Left renal cortex interstitium (tissue), 4 donors: ENCODE measurements around the gene FCHO1. TPM values are rescaled to one million over a fixed set of nuclear protein-coding genes. Genes with fewer than 3 reads are reported as not detected.
A peak's percentile ranks its signal among the peaks of the same experiment; 100 is the strongest.

Source experiments
- DNase-seq, 4 donors: peaks; one replicate each; pipeline ENCODE4 v3.0.0-alpha.2; 2013; ENCODE audit warnings: low read depth in 4 of 4, low spot score in 2 of 4, missing footprints in 1 of 4
- polyA plus RNA-seq, 4 donors: library from polyadenylated mRNA; unstranded; fragments of 120-200 nt; gene quantifications; one replicate each; pipeline ENCODE4 v1.2.1, GENCODE V29; 2013; ENCODE audit not compliant: insufficient read length in 4 of 4

The FCHO1 gene
- polyA plus RNA-seq, 4 donors = 1.3 to 3.3 (median 2.5) TPM

DNA sequence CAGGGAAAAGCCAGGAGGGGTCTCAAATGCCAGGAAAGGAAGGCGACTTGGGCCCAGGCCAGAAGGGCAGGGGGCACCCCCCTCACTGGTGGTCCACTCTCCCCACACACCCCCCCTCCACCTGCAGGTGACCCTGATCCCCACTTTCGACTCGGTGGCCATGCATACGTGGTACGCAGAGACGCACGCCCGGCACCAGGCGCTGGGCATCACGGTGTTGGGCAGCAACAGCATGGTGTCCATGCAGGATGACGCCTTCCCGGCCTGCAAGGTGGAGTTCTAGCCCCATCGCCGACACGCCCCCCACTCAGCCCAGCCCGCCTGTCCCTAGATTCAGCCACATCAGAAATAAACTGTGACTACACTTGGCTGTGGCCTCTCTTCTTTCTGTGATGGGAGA is 17.1 kb upstream of the FCHO1 start:
- DNase-seq = no peak

DNA sequence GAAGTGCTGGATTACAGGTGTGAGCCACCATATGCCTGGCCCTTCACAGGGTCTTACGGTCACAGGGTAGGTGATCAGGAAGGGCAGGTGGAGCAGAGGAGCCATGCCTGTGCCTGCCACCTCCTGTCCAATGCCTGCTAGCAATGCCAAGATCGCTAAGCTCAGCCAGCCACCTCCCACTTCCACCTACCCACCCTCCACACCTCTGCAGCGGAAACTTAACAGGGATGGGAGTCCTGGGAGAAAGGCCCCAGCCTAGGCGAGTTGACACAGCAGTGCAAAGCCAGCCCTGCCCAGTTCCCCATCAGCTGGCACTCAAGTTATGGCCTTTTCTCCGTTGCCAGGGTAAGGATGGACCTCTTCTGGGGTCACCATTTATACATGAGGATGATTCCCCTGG is 15.9 kb upstream of the FCHO1 start:
- no peak for DNase-seq

- DNase-seq = no peak
Observed at GRCh38 chr19:17737690-17738153, 13.6 kb upstream of the FCHO1 start.

DNA sequence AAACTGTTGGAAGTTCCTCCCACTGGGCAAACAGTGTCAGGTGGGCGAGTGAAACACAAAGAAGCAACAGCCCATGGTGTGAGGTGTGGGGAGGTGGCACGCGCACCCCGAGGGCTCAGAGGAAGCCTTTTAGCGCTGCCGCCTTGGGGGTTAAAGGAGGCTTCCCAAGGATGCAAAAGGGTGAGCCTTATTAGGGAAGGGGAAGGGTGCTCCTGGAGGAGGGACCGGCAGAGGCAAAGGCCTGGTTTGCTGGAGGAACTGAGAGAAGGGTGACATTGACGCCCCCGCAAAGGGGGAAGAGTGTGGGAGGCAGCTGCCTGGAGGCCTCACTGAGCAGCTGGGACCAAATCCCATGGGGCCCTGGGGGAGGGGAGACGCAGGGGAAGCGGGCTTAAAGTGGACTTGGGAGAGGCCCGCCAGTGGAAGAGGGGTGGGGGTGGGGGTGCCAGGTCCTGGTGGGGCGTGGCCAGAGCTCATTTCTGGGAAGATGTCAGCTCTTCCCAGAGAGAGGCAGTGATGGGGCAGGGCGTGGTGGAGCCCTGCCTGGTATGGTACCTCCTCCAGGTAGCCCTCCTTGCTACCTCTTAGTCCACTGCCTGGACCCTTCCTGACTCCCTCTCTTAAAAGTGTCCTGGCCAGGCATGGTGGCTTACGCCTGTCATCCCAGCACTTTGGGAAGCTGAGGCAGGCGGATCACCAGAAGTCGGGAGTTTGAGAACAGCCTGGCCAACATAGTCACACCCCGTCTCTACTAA is 12.0 kb upstream of the FCHO1 start:
- no peak for DNase-seq

- DNase-seq = no peak
Observed at GRCh38 chr19:17741456-17741855, 9.8 kb upstream of the FCHO1 start.

DNA sequence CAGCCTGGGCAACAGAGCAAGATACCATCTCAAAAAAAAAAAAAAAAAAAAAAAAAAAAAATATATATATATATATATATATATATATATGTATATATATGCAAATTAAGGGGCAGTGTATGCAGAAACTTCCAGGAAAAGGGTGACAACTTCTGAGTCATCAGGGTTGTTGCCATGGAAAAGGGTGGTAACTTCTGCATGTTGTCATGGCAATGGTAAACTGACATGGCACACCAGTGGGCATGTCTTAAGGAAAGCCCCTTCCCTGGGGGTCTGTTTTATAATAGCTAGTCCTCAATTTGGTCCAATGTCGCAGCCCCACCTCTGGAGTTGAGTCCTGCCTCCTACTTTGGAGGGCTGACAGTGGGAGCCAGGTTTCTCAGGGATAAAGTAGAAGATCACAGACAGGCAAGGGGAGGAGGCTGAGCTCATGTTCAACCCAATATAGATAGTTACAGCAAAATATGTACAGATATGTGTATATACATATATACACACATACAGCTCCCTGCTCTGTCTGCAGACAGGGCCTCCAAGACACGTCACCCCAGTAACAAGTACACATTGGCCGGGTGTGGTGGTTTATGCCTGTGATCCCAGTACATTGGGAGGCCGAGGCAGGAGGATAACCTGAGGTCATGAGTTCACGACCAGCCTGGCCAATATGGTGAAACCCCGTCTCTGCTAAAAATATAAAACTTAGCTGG is 7.2 kb upstream of the FCHO1 start:
- no peak for DNase-seq

- DNase-seq = peak in 3 of 4 donors; percentile 70 to 84 (median 81)
Observed at GRCh38 chr19:17747205-17748098, 3.8 kb upstream of the FCHO1 start.

GRCh38 chr19:17748884-17749638 is 2.2 kb upstream of the FCHO1 start:
- no peak for DNase-seq

DNA sequence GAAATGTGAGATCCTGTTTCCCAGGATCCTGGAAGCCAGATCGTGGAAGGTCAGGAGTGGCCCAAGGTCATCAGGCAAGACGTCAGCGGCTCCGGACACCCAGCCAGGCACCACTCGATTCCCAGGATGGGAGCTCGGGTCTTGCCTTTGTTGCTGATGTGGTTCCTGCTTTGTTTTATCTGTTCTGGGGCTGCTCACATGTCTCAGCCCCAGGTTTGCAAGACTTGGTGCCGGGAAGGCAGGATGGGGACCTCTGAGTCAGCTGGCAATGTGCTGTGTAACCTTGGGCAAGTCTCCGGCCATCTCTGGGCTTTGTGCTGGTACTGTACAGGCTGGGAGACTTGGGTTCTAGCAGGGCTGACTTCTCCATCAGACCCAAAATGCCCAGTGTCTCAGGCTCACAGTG is 1.4 kb upstream of the FCHO1 start:
- no peak for DNase-seq

- DNase-seq = no peak
Observed at GRCh38 chr19:17751912-17752273, 616 bp downstream of the FCHO1 start.

GRCh38 chr19:17752865-17753639 is 1.8 kb downstream of the FCHO1 start:
- DNase-seq = no peak

GRCh38 chr19:17753976-17754375 is 2.7 kb downstream of the FCHO1 start:
- no peak for DNase-seq

DNA sequence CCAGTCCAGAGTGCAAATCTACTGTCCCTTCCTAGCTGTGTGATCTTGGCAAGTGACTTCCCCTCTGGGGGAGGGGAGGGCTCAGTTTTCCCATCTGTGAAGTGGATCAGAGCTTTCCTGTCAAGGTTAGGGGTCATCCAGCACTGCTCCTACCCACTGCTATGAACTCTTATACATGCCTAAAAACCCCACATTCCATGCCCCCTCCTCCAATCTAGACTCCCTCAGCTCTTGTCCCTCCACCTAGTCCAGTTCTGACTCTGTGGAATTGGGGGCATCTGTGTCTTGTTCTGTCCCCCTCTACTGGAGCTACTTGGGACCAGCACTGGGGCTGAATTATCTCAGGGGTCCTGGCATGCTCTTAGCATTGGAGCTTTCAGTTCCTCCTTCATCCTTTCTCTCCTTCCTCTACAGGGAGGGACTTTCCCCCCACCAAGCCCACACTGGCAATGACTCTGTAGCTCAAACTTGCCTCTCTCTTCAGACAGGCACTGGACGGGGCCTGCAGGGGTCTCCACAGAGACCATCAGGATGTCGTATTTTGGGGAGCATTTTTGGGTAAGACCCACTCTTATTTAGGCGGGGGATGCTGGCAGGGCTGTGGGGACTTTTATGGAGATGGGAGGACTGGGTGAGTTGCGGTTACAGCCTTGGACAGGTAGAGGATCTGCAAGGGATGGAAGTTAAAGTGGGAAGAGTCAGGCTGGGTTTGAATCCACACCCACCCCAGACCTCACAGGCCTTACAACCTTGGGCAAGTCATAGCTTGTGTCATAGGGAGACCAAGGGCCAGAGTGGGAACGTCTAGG is 3.6 kb downstream of the FCHO1 start:
- DNase-seq = no peak

DNA sequence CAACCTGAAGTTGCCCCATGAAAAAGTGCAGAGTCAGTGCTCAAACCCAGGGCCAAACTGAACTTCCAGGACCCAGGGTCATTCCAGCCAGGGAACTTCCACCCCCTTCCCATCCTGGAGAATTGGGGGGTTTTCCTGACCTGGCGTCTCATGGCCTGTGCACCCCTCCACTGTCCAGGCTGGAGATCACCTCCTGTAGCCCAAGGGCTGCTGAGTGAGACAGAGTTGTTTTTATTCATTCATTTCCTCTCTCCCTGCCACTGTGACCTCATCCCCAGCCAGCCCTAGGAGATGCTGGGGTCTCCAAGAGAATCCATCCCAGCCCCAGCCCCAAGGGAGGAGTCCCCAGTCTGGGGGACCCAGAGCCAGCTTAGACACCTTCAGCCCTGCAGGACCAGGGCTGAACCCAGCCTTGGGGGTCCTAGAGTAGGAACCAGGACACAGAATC is 4.2 kb downstream of the FCHO1 start:
- DNase-seq = no peak

DNA sequence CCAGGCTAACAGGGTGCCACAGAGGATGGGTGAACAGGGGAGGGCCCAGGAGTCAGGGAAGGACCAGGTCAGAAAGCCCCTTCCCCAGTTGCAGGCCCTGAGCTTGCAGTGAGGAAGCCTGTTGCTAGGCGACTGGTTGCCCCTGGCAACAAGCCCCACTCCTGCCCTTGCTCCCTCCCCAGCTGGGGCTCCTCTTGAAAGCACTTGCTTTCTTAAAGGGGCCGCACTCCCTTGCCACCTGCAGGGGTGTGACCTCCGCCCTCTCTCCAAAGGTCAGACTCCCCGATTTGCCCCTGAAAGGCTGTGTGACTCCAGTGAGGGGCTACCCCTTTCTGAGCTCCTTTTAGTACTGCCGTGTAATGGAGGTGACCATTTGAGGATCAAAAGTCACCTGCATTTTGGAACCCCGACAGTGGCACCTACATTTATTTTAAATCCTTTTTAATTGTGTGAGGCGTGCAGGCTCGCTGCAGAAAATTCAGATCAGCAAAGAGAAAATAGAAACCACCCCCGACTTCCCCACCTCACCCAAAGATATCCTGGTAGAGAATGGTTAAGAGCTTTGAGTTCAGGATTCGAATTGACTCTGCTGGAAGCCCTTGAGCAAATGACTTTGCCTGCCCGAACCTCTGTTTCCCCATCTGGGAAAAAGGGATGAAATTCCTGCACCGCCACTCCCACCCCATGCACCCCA is 4.8 kb downstream of the FCHO1 start:
- no peak for DNase-seq

GRCh38 chr19:17757125-17757524 is 5.8 kb downstream of the FCHO1 start:
- no peak for DNase-seq

- no peak for DNase-seq
Observed at GRCh38 chr19:17758515-17758914, 7.2 kb downstream of the FCHO1 start.

DNA sequence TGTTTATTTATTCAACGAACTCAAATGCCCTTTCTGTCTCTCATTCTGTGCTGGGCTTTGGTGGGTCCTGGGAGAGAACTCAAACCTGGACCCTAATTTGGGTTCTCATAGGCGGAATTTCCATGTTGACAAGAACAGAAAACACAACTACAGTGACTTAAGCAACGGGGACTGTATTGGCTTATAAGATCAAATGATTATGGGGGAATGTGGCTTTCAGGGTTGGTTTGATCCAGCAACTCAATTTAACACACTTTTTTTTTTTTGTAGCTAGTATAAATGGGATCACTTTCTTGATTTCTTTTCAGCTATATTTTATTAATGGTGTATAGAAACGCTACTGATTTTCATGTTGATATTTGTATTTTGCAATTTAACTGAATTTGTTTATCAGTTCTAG is 9.9 kb downstream of the FCHO1 start:
- DNase-seq = no peak
